H1 (cell line): Measurements from ENCODE around the gene NOC2L.

Source experiments
- ATF2 ChIP-seq: IDR thresholded peaks from 2 replicates; pipeline ENCODE4 v1.6.1; 2012; ENCODE audit warnings: low read length, inconsistent platforms
- CBX8 ChIP-seq: fragments of 300-800, 300-1000 bp; sonication (generic); IDR thresholded peaks from 2 replicates; pipeline ENCODE4 v1.7.1; 2016; ENCODE audit warnings: low read depth, low read length, borderline replicate concordance
- CHD1 ChIP-seq: IDR thresholded peaks from 2 replicates; pipeline ENCODE4 v1.6.1; 2012; ENCODE audit warnings: low read depth, low read length, improper control_type of control experiment
- CREB1 ChIP-seq: IDR thresholded peaks from 2 replicates; pipeline ENCODE4 v1.6.1; 2012; ENCODE audit warnings: inconsistent platforms
- CTCF ChIP-seq, 3 experiments: IDR thresholded peaks; 1 replicate in 2 of 3; 2 replicates in 1 of 3; pipeline versions ENCODE4 v1.5.1 to v1.6.1; 2011; ENCODE audit warnings: low read length in 3 of 3, mild to moderate bottlenecking in 3 of 3, inconsistent platforms in 2 of 3, low read depth in 1 of 3, moderate library complexity in 1 of 3; ENCODE audit not compliant: insufficient read depth in 1 of 3; ENCODE audit errors: control extremely low read depth in 1 of 3
- E2F6 ChIP-seq: IDR thresholded peaks from 2 replicates; pipeline ENCODE4 v1.6.1; 2012; ENCODE audit warnings: inconsistent platforms
- EZH2 ChIP-seq: fragments of 200-600 bp; sonication (generic); IDR thresholded peaks from 2 replicates; pipeline ENCODE4 v1.7.1; 2012; ENCODE audit warnings: low read depth, mild to moderate bottlenecking, moderate library complexity, low read length, inconsistent platforms; ENCODE audit not compliant: severe bottlenecking
- FOSL1 ChIP-seq: IDR thresholded peaks from 2 replicates; pipeline ENCODE4 v1.6.1; 2011; ENCODE audit warnings: mild to moderate bottlenecking, low read depth, low read length, moderate library complexity; ENCODE audit not compliant: insufficient read depth
- JUND ChIP-seq: IDR thresholded peaks from 2 replicates; pipeline ENCODE4 v1.6.1; 2011; ENCODE audit warnings: mild to moderate bottlenecking, improper control_type of control experiment, low read length
- MAFK ChIP-seq: IDR thresholded peaks from 2 replicates; pipeline ENCODE4 v1.6.1; 2012; ENCODE audit warnings: low read depth, mild to moderate bottlenecking, improper control_type of control experiment, low read length
- PHF8 ChIP-seq: fragments of 200-600 bp; sonication (generic); conservative IDR thresholded peaks from 2 replicates; pipeline ENCODE4 v1.7.1; 2012; ENCODE audit warnings: low read depth, mild to moderate bottlenecking, inconsistent platforms, low read length, moderate library complexity
- POLR2A ChIP-seq, 2 experiments: IDR thresholded peaks; 1 replicate in 1 of 2; 2 replicates in 1 of 2; pipeline ENCODE4 v1.6.1; 2011; ENCODE audit warnings: low read depth in 2 of 2, low read length in 2 of 2, mild to moderate bottlenecking in 2 of 2; ENCODE audit errors: control extremely low read depth in 1 of 2
- SP1 ChIP-seq: IDR thresholded peaks from 2 replicates; pipeline ENCODE4 v1.6.1; 2011; ENCODE audit warnings: low read depth, low read length
- SUZ12 ChIP-seq: fragments of 200-600 bp; sonication (generic); IDR thresholded peaks from 2 replicates; pipeline ENCODE4 v1.6.1; 2012; ENCODE audit warnings: mild to moderate bottlenecking, inconsistent platforms, low read length, moderate library complexity, mixed read lengths

GRCh38 chr1:943545-944340 lies 15.3 kb downstream of the NOC2L start:
- TF ChIP-seq FOSL1 (no peak), PHF8 (no peak), CTCF (IDR thresholded peaks at IDR 0.05; ENCODE audit: control extremely low read depth in 1 of 3, insufficient read depth in 1 of 3, low read depth in 1 of 3, low read length in 3 of 3) (no peak), ATF2 (no peak), SUZ12 (no peak), POLR2A (IDR thresholded peaks at IDR 0.05; ENCODE audit: control extremely low read depth in 1 of 2, low read depth in 2 of 2, low read length in 2 of 2) (no peak), CHD1 (no peak), CBX8 (no peak), SP1 (no peak), MAFK (no peak), EZH2 (no peak), JUND (no peak), E2F6 (no peak), CREB1 (no peak)
